ENCODE results near the gene CDK14. TPM values are rescaled to one million over a fixed set of nuclear protein-coding genes. Genes with fewer than 3 reads are reported as not detected.
"Not testable (repeated sequence)": the region's sequence is repeated elsewhere in the genome, so short reads cannot be mapped to it uniquely, and the experiment has no call there.

Gene CDK14
- total RNA-seq, 1 donor from 2014 or later: 8.3 TPM

- no peak for DNase-seq (ENCODE audit: extremely low read depth, low read depth, low spot score)
These were observed 573.7 kb downstream of the CDK14 start for GRCh38 chr7:91169830-91170191.

- not testable (repeated sequence) for DNase-seq (ENCODE audit: extremely low read depth, low read depth, low spot score)
These were observed 577.1 kb downstream of the CDK14 start for GRCh38 chr7:91173265-91173664.

DNA sequence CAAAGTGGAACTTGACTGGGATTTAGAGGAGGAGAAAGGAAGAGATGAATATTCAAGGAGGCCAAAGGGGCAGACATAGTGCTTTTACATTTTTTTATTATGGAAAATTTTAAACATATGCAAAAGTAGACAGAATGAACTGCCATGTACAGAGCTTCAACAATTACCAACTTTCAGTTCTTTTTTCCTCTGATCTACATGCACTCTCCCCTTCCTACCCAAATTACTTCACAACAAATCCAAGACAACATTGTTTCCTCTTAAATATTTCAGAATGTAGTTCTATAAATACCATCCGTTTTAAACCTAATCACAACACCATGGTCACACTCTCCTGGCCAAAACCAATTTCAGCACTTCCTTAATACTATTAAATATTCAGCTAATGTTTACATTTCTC is 584.6 kb downstream of the CDK14 start:
- no peak for DNase-seq (ENCODE audit: extremely low read depth, low read depth, low spot score)

- DNase-seq (ENCODE audit: extremely low read depth, low read depth, low spot score): no peak
These were observed 585.8 kb downstream of the CDK14 start for GRCh38 chr7:91181949-91182348.

GRCh38 chr7:91182819-91183764 is 587.0 kb downstream of the CDK14 start:
- DNase-seq (ENCODE audit: extremely low read depth, low read depth, low spot score): peak; percentile 18

- no peak for DNase-seq (ENCODE audit: extremely low read depth, low read depth, low spot score)
These were observed 589.6 kb downstream of the CDK14 start for GRCh38 chr7:91185771-91186170.

DNA sequence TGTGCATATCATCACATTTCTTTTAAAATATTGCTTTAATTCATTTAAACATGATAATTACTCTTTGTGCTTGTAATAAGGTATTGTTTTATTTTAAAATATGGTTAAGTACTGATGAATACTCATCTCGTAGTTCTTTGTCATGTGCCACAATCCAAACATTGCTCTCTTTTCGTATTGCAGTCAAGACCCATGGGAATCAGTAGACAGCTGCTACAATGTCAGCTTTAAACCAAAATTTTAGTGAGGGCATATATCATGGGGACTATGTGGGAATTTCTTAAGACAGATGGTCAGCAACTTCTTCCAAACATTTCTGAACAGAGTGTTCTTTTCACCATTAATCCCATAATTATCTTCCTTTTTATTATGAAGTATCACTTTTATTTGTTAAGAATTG is 590.9 kb downstream of the CDK14 start:
- no peak for DNase-seq (ENCODE audit: extremely low read depth, low read depth, low spot score)

- DNase-seq (ENCODE audit: extremely low read depth, low read depth, low spot score): no peak
These were observed 595.6 kb downstream of the CDK14 start for GRCh38 chr7:91191771-91192170.

DNA sequence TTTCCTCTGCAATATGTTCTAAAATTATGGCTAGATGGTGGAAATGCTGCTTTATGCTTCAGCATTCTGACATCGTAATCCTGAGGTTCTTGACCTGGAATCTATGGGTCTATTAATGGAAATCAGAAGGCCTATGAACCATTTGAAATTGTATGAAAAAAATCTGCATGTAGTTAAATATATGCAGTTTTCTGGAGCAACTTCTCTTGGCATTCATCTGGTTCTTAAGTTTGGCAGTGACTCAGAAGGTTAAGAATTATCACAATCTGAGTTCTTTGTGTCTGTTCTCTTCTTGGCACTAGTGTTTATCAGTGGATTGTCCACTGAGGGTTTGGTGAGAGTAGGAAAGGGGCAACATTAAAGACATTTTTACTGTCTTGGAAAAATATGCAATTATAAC is 597.0 kb downstream of the CDK14 start:
- no peak for DNase-seq (ENCODE audit: extremely low read depth, low read depth, low spot score)

DNA sequence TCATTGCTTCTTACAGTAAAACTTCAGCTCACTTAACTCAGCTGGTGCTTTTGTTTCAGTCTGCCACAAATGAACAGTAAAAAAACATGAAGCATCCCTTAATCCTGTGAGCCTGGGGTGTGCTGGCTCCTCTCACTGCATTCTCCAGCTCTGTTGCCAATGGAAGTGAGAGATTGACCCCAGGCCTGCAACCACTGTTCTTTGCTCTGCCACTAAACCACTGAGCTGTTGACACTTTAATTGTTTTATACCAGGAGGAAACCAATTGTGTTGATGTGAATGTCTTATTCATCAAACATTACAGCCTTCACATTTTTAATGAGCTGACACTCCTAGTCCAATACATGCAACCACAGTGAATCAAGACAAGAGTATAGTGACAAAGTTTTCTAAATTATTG is 598.7 kb downstream of the CDK14 start:
- DNase-seq (ENCODE audit: extremely low read depth, low read depth, low spot score): no peak

DNA sequence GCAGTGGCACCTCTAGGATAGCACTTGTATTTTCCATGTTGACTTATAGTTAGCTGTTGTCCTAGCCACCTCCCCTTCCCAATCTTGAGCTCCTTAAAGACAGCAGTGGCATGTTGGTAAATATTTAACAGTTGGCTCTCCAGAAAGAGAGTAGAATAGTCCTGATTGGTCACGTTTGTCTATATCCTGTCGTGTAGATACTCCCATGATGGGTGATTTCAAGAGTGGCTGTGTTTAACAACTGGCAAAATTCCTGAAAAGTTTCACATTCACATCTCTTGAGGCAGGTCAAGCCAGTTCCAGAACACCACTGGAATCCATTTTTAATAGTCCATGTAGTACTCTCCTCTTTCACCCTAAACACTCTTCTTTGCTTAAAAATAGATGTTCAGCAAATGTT is 599.9 kb downstream of the CDK14 start:
- no peak for DNase-seq (ENCODE audit: extremely low read depth, low read depth, low spot score)

DNA sequence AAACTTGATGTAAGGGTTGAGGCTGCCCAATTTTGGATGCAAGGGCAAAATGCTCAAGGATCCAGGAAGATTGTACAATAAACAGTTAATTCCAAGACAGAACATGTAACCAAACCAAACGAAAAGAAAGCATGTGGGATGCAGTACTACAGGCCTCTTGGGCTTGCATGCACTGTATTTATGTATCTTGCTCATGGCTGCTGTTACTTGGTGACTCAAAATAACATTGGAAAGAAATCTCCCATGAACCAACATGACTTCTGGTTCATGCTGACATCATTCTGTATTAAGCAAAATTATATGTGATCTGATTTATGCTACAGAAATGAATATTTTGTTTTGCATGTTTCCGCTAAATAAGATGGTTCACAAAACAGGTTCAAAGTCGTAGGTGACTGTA is 602.2 kb downstream of the CDK14 start:
- DNase-seq (ENCODE audit: extremely low read depth, low read depth, low spot score): no peak

DNA sequence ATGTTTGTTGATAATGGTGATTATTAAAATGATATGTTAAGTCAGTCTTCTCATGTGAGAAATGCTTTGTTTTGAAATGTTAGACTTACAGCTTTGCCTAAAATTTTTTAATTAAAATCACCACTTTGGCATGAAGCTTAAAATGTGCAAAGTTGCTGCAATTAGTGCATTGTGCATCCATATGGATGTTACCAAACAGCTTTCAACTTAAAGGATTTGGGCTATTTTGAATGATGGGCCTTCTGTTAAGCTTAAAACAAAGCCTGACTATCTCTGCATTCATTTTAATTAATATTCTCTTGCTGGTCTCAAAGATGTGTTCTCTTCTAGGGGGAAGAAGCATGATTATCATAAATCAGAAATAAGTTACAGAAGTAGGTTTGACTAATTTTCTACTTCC is 603.5 kb downstream of the CDK14 start:
- DNase-seq (ENCODE audit: extremely low read depth, low read depth, low spot score): no peak

DNA sequence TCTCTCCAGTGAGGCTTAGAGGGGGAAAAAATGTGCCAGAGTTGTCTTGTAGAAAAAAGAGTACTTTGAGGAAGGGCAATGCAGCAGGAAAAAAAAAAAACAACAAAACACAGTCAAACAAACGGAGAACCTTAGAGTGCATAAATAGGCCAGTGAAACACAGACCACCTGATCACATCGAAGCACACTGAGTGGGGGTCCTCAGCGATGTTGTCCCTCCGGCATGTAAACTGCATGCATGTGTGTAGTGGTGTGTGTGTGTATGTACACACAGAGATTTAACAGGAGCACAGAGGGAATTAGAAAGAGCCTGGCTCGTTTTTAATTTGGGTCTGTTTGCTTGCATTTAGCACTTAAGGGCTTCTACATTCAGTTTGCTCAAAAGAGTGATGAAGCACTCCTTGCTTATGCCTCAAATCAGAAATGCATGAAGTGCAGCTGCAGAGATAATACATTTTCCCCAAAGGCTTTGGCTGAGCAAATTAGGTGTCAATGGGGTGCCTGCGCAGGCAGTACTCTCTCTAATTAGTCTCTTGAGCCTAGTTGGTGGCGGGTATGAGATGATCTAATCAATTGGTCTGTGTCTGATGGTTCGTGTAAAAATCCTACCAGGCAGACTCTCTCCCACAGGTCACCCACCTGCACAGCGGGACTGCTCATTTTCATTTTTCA is 605.5 kb downstream of the CDK14 start:
- DNase-seq (ENCODE audit: extremely low read depth, low read depth, low spot score): no peak

DNA sequence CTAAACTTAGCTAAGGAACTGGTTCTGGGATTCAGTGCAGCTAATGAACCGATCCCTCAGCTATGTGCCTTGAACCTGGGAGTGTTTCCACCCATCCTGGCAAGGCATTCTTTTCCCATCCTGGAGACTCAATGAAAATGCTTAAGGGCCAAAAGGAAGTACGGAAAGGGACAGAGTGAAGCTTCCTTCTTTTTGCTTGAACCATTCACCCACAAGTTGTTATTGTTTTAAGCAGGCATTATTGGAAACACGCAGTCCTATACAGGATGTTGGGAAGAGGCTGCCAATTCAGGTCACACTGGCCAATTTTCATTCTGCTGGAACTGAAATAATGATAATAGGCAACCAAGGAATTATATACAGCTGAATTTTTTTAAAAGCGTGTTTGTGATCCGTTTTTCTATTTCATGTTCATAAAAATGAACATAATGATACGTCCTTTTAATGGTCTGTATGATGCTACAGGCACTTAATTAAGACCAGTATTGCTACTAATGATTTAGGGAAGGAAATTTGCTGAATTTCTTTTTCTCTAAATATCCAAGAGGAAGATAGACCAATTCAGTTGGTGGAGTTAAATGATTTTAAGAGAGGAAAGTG is 610.3 kb downstream of the CDK14 start:
- no peak for DNase-seq (ENCODE audit: extremely low read depth, low read depth, low spot score)

- no peak for DNase-seq (ENCODE audit: extremely low read depth, low read depth, low spot score)
These were observed 616.5 kb downstream of the CDK14 start for GRCh38 chr7:91212582-91212981.

- no peak for DNase-seq (ENCODE audit: extremely low read depth, low read depth, low spot score)
These were observed 630.3 kb downstream of the CDK14 start for GRCh38 chr7:91226411-91226810.

DNA sequence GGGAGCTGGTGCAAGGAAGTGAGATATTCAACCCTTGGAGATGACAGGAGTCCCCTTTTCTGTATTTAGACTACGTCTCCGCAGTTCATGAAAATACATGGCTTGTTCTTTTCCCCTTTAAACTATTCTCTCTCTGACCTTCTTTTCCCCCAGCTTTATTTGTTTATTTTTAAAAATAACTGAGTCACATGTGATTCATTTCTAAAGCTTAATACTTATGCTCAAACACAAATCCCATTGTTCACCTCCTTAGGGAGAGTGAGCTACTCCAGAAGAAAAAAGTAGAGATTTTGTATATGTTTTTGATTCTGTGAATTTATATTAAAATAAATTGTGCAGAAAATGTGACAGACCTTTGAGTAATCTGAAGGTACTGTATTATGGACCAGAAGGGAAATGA is 632.2 kb downstream of the CDK14 start:
- no peak for DNase-seq (ENCODE audit: extremely low read depth, low read depth, low spot score)

- DNase-seq (ENCODE audit: extremely low read depth, low read depth, low spot score): no peak
These were observed 632.9 kb downstream of the CDK14 start for GRCh38 chr7:91228927-91229558.

DNA sequence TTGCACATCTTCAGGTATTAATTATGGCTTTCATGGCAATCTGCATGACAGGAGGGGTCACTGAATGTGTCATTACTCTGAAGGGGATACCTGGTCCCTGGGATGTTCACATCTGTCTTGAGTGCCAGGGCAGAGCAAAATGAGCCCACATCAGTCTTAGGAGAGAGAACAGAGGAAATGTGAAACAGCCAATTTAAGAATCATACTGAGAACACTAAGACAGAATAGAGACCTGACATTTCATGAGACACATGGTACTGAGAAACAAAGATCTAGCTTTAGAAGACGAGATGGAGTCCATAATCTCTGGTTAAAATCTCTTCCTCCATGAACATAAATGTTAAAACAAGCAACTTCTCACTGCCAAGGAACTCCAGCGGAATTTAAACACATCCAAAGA is 634.0 kb downstream of the CDK14 start:
- DNase-seq (ENCODE audit: extremely low read depth, low read depth, low spot score): no peak

GRCh38 chr7:91230503-91230902 is 634.4 kb downstream of the CDK14 start:
- DNase-seq (ENCODE audit: extremely low read depth, low read depth, low spot score): no peak
